ENCODE results near the gene DGKI. TPM values are rescaled to one million over a fixed set of nuclear protein-coding genes. Genes with fewer than 3 reads are reported as not detected.

Gene DGKI
- polyA plus RNA-seq, 4 donors, result 0.35 to 0.54 TPM; not detected in 2

GRCh38 chr7:137579913-137580640, 266.7 kb downstream of the DGKI start:
- FAIRE-seq (no peak), DNase-seq (no peak)
- Histone ChIP-seq H3K4me1 (ENCODE audit: control insufficient read depth in 3 of 3, insufficient read depth in 2 of 3, low read depth in 1 of 3, low read length in 2 of 3) (no peaks in the 10 kb centered on the region), H3K9me3 (ENCODE audit: control insufficient read depth in 2 of 2, insufficient read depth in 1 of 2, low read depth in 1 of 2, low read length in 1 of 2) (no peaks in the 10 kb centered on the region), H3K4me3 (ENCODE audit: low read depth in 1 of 3, low read length in 3 of 3) (no peak overlapping the region), H3K36me3 (ENCODE audit: control insufficient read depth in 3 of 3, insufficient read depth in 2 of 3, low read depth in 1 of 3, low read length in 3 of 3) (no peaks in the 10 kb centered on the region), H3K27me3 (ENCODE audit: control insufficient read depth in 3 of 3, insufficient read depth in 3 of 3, low read length in 3 of 3) (no peaks in the 10 kb centered on the region), H3K27ac (ENCODE audit: low read depth in 1 of 3, low read length in 2 of 3) (no peak overlapping the region)
- WGBS, 3 donors, result 71 to 82% (median 72%) methylated on average over 2 of the region's 2 CpGs

GRCh38 chr7:137578541-137578940, 268.2 kb downstream of the DGKI start:
- H3K9me3 ChIP-seq (ENCODE audit: control insufficient read depth in 2 of 2, insufficient read depth in 1 of 2, low read depth in 1 of 2, low read length in 1 of 2), result no peaks in the 10 kb centered on the region
- H3K4me3 ChIP-seq (ENCODE audit: low read depth in 1 of 3, low read length in 3 of 3), result no peak overlapping the region
- no peaks in the 10 kb centered on the region for H3K4me1 ChIP-seq (ENCODE audit: control insufficient read depth in 3 of 3, insufficient read depth in 2 of 3, low read depth in 1 of 3, low read length in 2 of 3)
- 68 to 84% (median 69%) methylated on average over 4 of the region's 4 CpGs for WGBS, 3 donors
- H3K36me3 ChIP-seq (ENCODE audit: control insufficient read depth in 3 of 3, insufficient read depth in 2 of 3, low read depth in 1 of 3, low read length in 3 of 3), result no peaks in the 10 kb centered on the region
- FAIRE-seq, result no peak
- H3K27me3 ChIP-seq (ENCODE audit: control insufficient read depth in 3 of 3, insufficient read depth in 3 of 3, low read length in 3 of 3), result no peaks in the 10 kb centered on the region
- no peak for DNase-seq
- H3K27ac ChIP-seq (ENCODE audit: low read depth in 1 of 3, low read length in 2 of 3), result no peak overlapping the region

GRCh38 chr7:137577184-137577583, 269.6 kb downstream of the DGKI start:
- Histone ChIP-seq H3K4me3 (ENCODE audit: low read depth in 1 of 3, low read length in 3 of 3) (no peak overlapping the region), H3K27me3 (ENCODE audit: control insufficient read depth in 3 of 3, insufficient read depth in 3 of 3, low read length in 3 of 3) (no peaks in the 10 kb centered on the region), H3K27ac (ENCODE audit: low read depth in 1 of 3, low read length in 2 of 3) (no peak overlapping the region), H3K9me3 (ENCODE audit: control insufficient read depth in 2 of 2, insufficient read depth in 1 of 2, low read depth in 1 of 2, low read length in 1 of 2) (no peaks in the 10 kb centered on the region), H3K36me3 (ENCODE audit: control insufficient read depth in 3 of 3, insufficient read depth in 2 of 3, low read depth in 1 of 3, low read length in 3 of 3) (no peaks in the 10 kb centered on the region), H3K4me1 (ENCODE audit: control insufficient read depth in 3 of 3, insufficient read depth in 2 of 3, low read depth in 1 of 3, low read length in 2 of 3) (no peaks in the 10 kb centered on the region)
- FAIRE-seq, result no peak
- DNase-seq, result no peak
- WGBS, 3 donors, result 61 to 76% (median 71%) methylated on average over 1 of the region's 1 CpG

GRCh38 chr7:137576481-137576880, 270.3 kb downstream of the DGKI start:
- H3K27ac ChIP-seq (ENCODE audit: low read depth in 1 of 3, low read length in 2 of 3), result no peak overlapping the region
- H3K4me3 ChIP-seq (ENCODE audit: low read depth in 1 of 3, low read length in 3 of 3), result no peak overlapping the region
- no peak for FAIRE-seq
- H3K27me3 ChIP-seq (ENCODE audit: control insufficient read depth in 3 of 3, insufficient read depth in 3 of 3, low read length in 3 of 3), result no peaks in the 10 kb centered on the region
- 72 to 87% (median 78%) methylated on average over 3 of the region's 3 CpGs for WGBS, 3 donors
- no peaks in the 10 kb centered on the region for H3K36me3 ChIP-seq (ENCODE audit: control insufficient read depth in 3 of 3, insufficient read depth in 2 of 3, low read depth in 1 of 3, low read length in 3 of 3)
- no peaks in the 10 kb centered on the region for H3K4me1 ChIP-seq (ENCODE audit: control insufficient read depth in 3 of 3, insufficient read depth in 2 of 3, low read depth in 1 of 3, low read length in 2 of 3)
- no peaks in the 10 kb centered on the region for H3K9me3 ChIP-seq (ENCODE audit: control insufficient read depth in 2 of 2, insufficient read depth in 1 of 2, low read depth in 1 of 2, low read length in 1 of 2)
- no peak for DNase-seq

- no peak for DNase-seq
- no peak for FAIRE-seq
- Histone ChIP-seq H3K4me3 (ENCODE audit: low read depth in 1 of 3, low read length in 3 of 3) (no peak overlapping the region), H3K27ac (ENCODE audit: low read depth in 1 of 3, low read length in 2 of 3) (no peak overlapping the region), H3K9me3 (ENCODE audit: control insufficient read depth in 2 of 2, insufficient read depth in 1 of 2, low read depth in 1 of 2, low read length in 1 of 2) (no peaks in the 10 kb centered on the region), H3K36me3 (ENCODE audit: control insufficient read depth in 3 of 3, insufficient read depth in 2 of 3, low read depth in 1 of 3, low read length in 3 of 3) (no peaks in the 10 kb centered on the region), H3K27me3 (ENCODE audit: control insufficient read depth in 3 of 3, insufficient read depth in 3 of 3, low read length in 3 of 3) (no peaks in the 10 kb centered on the region), H3K4me1 (ENCODE audit: control insufficient read depth in 3 of 3, insufficient read depth in 2 of 3, low read depth in 1 of 3, low read length in 2 of 3) (no peaks in the 10 kb centered on the region)
These were observed 272.0 kb downstream of the DGKI start for GRCh38 chr7:137574812-137575211.

- Histone ChIP-seq H3K4me3 (ENCODE audit: low read depth in 1 of 3, low read length in 3 of 3) (no peak overlapping the region), H3K9me3 (ENCODE audit: control insufficient read depth in 2 of 2, insufficient read depth in 1 of 2, low read depth in 1 of 2, low read length in 1 of 2) (no peaks in the 10 kb centered on the region), H3K36me3 (ENCODE audit: control insufficient read depth in 3 of 3, insufficient read depth in 2 of 3, low read depth in 1 of 3, low read length in 3 of 3) (no peaks in the 10 kb centered on the region), H3K27ac (ENCODE audit: low read depth in 1 of 3, low read length in 2 of 3) (no peak overlapping the region), H3K27me3 (ENCODE audit: control insufficient read depth in 3 of 3, insufficient read depth in 3 of 3, low read length in 3 of 3) (no peaks in the 10 kb centered on the region), H3K4me1 (ENCODE audit: control insufficient read depth in 3 of 3, insufficient read depth in 2 of 3, low read depth in 1 of 3, low read length in 2 of 3) (no peaks in the 10 kb centered on the region)
- 66 to 75% (median 74%) methylated on average over 5 of the region's 5 CpGs for WGBS, 3 donors
- FAIRE-seq (no peak), DNase-seq (no peak)
These were observed 274.6 kb downstream of the DGKI start for GRCh38 chr7:137572056-137572784.

GRCh38 chr7:137564677-137565076, 282.1 kb downstream of the DGKI start:
- H3K4me1 ChIP-seq (ENCODE audit: control insufficient read depth in 3 of 3, insufficient read depth in 2 of 3, low read depth in 1 of 3, low read length in 2 of 3), result no peaks in the 10 kb centered on the region
- DNase-seq (no peak), FAIRE-seq (no peak)
- H3K27ac ChIP-seq (ENCODE audit: low read depth in 1 of 3, low read length in 2 of 3), result no peak overlapping the region
- no peak overlapping the region for H3K4me3 ChIP-seq (ENCODE audit: low read depth in 1 of 3, low read length in 3 of 3)
- H3K36me3 ChIP-seq (ENCODE audit: control insufficient read depth in 3 of 3, insufficient read depth in 2 of 3, low read depth in 1 of 3, low read length in 3 of 3), result no peaks in the 10 kb centered on the region
- no peaks in the 10 kb centered on the region for H3K27me3 ChIP-seq (ENCODE audit: control insufficient read depth in 3 of 3, insufficient read depth in 3 of 3, low read length in 3 of 3)
- H3K9me3 ChIP-seq (ENCODE audit: control insufficient read depth in 2 of 2, insufficient read depth in 1 of 2, low read depth in 1 of 2, low read length in 1 of 2), result no peaks in the 10 kb centered on the region
- WGBS, 3 donors, result 48 to 77% (median 71%) methylated on average over 11 of the region's 11 CpGs

- H3K27me3 ChIP-seq (ENCODE audit: control insufficient read depth in 3 of 3, insufficient read depth in 3 of 3, low read length in 3 of 3), result no peaks in the 10 kb centered on the region
- DNase-seq (no peak), FAIRE-seq (no peak)
- H3K27ac ChIP-seq (ENCODE audit: low read depth in 1 of 3, low read length in 2 of 3), result no peak overlapping the region
- H3K4me1 ChIP-seq (ENCODE audit: control insufficient read depth in 3 of 3, insufficient read depth in 2 of 3, low read depth in 1 of 3, low read length in 2 of 3), result no peaks in the 10 kb centered on the region
- no peaks in the 10 kb centered on the region for H3K36me3 ChIP-seq (ENCODE audit: control insufficient read depth in 3 of 3, insufficient read depth in 2 of 3, low read depth in 1 of 3, low read length in 3 of 3)
- no peaks in the 10 kb centered on the region for H3K9me3 ChIP-seq (ENCODE audit: control insufficient read depth in 2 of 2, insufficient read depth in 1 of 2, low read depth in 1 of 2, low read length in 1 of 2)
- no peak overlapping the region for H3K4me3 ChIP-seq (ENCODE audit: low read depth in 1 of 3, low read length in 3 of 3)
These were observed 282.8 kb downstream of the DGKI start for GRCh38 chr7:137563981-137564380.
